AG09319 (cell line): Measurements from ENCODE around the gene PRAMEF18.
"Not testable (repeated sequence)": the region's sequence is repeated elsewhere in the genome, so short reads cannot be mapped to it uniquely, and the experiment has no call there.

Experiments used
- DNase-seq: peaks from one replicate; pipeline ENCODE4 v3.0.0-alpha.2; 2010; ENCODE audit warnings: low read depth; ENCODE audit errors: extremely low read depth
- CTCF ChIP-seq: IDR thresholded peaks from 2 replicates; pipeline ENCODE4 v1.5.1; 2011; ENCODE audit warnings: low read depth, mild to moderate bottlenecking, inconsistent platforms, low read length, moderate library complexity

The PRAMEF18 gene

GRCh38 chr1:13224480-13225060 lies 1.4 kb downstream of the PRAMEF18 start:
- TF ChIP-seq CTCF = no peak
- DNase-seq = no peak

GRCh38 chr1:13222788-13223187 lies 3.2 kb downstream of the PRAMEF18 start:
- DNase-seq = not testable (repeated sequence)

GRCh38 chr1:13219203-13219602 lies 6.8 kb downstream of the PRAMEF18 start:
- DNase-seq = not testable (repeated sequence)

GRCh38 chr1:13216619-13217018 lies 9.3 kb downstream of the PRAMEF18 start:
- DNase-seq = not testable (repeated sequence)

DNA sequence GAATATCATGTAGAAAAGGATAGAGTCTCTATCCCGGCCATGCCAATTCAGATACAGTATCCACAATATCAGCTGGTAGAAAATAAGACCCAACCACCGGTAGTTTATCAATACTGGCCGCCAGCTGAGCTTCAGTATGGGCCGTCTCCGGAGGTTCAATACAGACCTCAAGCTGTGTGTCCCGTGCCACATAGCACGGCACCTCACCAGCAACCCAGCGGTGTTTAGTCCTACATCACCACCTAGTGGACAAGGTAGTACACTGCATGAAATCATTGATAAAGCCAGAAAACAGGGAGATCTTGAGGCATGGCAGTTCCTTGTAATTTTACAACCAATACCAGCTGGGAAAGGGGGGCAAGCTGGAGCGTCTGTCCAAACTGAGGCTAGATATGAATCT lies 17.2 kb downstream of the PRAMEF18 start:
- not testable (repeated sequence) for DNase-seq

GRCh38 chr1:13201309-13201708 lies 24.6 kb downstream of the PRAMEF18 start, which contains the start of gene PRAMEF13:
PRAMEF13 (minus strand) TSS chr1:13201409; CDS start chr1:13199589, 1,820 bp downstream.
- not testable (repeated sequence) for DNase-seq
